GM12865 (cell line): ENCODE measurements around the gene TCF15.

Experiments
- DNase-seq: peaks from one replicate; pipeline ENCODE4 v3.0.0; 2010; ENCODE audit warnings: low read depth
- H3K4me3 ChIP-seq: 2 replicates; pipeline ENCODE4 v1.5.1; 2011; ENCODE audit warnings: mild to moderate bottlenecking, low read depth, low read length, control low read depth
- TF ChIP-seq, protein P1 (sequence below): IDR thresholded peaks from 2 replicates; pipeline ENCODE4 v1.5.1; 2011; ENCODE audit warnings: low read length, control low read depth, low read depth, inconsistent platforms; ENCODE audit not compliant: insufficient read depth; ENCODE audit errors: missing control alignments

The TCF15 gene

DNA sequence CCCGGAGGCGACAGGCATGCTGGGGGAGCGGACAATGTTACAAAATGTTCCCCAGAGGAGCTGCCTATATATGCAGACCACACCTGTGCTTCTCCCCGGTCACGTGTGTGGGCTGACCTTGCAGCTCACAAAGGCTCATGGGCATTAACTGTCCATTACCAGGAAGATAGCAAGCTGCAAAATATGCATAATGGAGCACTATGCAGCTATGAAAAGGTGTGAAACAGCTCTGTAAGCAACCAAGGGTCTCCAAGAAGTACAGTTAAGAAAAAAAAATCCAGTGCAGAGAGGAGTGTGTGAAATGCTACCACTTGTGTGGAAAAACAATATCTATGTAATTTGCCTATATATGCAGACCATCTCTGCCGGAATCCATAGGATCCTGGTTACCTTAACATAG lies 9.4 kb downstream of the TCF15 start:
- no peak for DNase-seq
- TF ChIP-seq, protein P1, sequence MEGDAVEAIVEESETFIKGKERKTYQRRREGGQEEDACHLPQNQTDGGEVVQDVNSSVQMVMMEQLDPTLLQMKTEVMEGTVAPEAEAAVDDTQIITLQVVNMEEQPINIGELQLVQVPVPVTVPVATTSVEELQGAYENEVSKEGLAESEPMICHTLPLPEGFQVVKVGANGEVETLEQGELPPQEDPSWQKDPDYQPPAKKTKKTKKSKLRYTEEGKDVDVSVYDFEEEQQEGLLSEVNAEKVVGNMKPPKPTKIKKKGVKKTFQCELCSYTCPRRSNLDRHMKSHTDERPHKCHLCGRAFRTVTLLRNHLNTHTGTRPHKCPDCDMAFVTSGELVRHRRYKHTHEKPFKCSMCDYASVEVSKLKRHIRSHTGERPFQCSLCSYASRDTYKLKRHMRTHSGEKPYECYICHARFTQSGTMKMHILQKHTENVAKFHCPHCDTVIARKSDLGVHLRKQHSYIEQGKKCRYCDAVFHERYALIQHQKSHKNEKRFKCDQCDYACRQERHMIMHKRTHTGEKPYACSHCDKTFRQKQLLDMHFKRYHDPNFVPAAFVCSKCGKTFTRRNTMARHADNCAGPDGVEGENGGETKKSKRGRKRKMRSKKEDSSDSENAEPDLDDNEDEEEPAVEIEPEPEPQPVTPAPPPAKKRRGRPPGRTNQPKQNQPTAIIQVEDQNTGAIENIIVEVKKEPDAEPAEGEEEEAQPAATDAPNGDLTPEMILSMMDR, result no peak
- H3K4me3 ChIP-seq, result no peak overlapping the region

DNA sequence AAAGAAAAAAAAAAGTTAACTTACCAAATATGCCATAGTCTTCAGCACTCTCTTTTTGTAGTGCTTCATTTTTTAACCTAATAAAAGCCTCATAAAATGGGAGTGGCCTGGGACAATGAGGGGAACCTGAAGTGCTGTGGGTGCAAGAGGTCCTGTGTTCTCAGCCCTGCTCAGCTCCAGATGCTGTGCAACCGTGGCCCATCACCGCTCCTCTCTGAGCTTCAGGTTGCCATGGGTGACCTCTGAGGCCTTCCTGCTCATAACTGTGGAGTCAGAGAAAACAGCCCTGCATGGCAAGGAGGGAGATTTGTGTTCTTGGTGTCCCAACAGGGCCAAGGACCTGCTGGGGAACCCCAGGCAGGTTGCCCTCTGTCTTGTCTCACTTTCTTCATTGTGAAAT lies 10.0 kb downstream of the TCF15 start:
- TF ChIP-seq, protein P1, result no peak
- H3K4me3 ChIP-seq, result no peak overlapping the region
- no peak for DNase-seq

DNA sequence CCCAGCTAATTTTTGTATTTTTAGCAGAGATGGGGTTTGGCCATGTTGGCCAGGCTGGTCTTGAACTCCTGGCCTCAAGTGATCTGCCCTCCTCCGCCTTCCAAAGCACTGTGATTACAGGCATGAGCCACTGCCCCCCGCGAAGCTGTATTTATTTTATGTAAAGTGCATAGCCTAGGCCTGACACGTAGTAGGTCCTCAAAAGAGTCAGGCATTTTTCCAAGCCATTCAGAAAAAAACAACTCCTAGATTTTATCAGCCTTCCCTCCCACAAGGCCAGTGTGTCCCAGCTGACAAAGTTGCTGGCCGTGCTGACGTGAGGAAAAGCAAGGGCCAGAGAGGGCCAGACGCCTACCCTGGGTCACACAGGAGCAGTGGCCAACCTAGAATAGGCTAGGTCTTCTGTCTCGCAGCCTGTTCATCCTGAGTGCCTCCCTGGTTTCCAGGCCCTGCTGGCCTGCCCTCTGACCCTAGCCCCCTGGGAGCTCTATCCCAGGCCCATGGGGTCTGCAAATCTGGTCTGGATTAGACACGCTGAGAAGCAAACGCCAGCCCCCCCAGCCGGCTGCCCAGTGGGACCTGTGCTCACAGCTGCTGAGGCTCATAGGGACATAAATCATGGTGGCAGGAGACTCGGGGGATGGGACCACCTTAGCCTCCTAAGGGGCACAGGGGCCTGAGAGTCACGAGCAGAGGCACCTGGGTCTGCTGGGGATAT lies 11.8 kb downstream of the TCF15 start:
- TF ChIP-seq, protein P1, result no peak
- no peak overlapping the region for H3K4me3 ChIP-seq
- DNase-seq, result no peak

DNA sequence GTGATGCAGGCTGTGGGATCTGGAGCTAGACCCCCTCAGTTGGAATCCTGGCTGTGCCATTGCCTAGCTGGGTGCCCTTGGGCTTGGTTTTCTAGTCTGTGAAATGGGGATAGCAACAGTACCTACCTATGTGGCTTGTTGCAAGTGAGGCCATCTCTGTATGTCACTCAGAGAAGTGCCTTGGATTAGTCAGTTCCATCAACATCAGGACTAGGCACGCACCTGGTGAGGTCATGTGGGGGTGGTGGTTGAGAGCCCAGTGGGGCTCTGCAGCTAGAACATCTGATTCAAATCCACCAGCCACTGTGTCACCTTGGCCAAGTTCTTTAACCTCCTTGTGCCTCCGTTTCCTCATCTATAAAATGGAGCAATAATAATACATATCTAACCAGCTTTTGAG lies 12.5 kb downstream of the TCF15 start:
- DNase-seq, result no peak
- TF ChIP-seq, protein P1, result no peak
- no peak overlapping the region for H3K4me3 ChIP-seq

DNA sequence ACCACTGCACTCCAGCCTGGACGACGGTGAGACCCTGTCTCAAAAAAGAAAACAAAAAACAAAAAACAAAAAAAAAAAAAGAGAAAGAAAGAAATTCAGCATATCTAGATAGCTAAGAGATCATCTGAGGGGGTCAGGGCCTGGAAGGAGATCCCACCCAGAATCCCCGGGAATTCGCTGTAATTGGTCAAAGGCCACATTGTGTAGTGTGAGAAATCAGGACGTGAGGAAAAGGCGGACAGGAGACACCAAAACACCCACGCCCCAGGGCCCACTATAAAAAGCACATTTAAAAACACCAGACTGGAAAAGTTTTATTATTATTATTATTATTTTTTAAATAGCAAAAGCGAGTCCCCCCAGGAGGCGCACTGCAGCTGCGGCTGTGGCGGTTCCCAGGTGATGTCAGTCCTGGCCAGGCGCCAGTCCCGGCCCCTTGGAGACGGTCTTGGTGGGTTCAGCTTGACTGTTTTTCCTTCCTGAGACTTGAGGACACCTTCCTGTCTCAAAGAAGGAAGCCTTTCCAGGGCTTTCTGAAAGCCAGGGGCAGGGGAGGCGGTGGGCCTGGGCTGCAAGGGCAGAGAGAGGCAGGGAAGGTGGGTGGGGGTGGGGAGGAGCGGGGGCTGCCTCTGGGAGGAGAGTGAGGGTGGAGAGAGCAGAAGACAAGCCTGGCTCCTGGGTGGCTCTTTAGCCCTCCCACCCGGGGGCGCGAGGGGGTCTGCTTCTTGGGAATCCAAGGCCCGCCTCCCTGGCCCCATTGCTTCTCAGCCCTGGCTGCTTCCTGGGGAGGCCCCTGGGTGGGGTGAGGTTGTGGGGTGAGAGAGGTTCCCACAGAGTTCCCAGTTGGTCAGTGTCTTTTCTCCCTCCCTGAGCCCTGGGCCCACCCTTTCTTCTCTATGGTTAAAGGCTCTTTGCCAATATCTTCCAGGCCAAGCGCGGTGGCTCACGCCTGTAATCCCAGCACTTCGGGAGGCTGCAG lies 14.5 kb downstream of the TCF15 start:
- TF ChIP-seq, protein P1, result no peak
- no peak for DNase-seq
- no peak overlapping the region for H3K4me3 ChIP-seq

DNA sequence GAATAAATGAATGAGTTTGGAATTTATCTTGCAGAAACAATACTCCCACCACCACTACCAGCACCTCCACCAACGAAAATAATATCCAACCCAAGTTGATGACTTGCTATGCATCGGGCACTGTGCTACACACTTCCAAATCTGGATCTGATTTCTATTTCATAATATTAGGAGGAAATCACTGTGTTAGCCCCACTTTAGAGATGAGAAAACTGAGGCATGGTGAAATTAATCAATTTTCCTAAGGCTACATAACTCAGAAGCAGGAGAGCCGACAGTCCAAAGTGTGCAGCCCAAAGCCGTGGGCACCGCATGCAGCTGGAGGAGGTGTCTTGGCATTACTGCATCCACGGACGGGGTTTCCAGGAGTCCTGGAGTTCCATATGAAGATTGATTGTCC lies 17.6 kb downstream of the TCF15 start:
- TF ChIP-seq, protein P1, result no peak

More for the DNA sequence above, 17.6 kb downstream of the TCF15 start:
- no peak for DNase-seq
- H3K4me3 ChIP-seq, result no peak overlapping the region
